Gastroesophageal sphincter (tissue), 3 donors: ENCODE results near the gene FUT2.

ENCODE experiments used
- EP300 ChIP-seq: sonication (generic); formaldehyde crosslinking; IDR thresholded peaks from one replicate; pipeline ENCODE4 v1.6.1; 2017; ENCODE audit warnings: antibody characterized with exemption, mild to moderate bottlenecking
- POLR2A ChIP-seq, 2 donors: fragments of 450-650 bp; IDR thresholded peaks; one replicate each; pipeline ENCODE4 v1.6.1; 2017; ENCODE audit warnings: antibody characterized with exemption in 2 of 2, mild to moderate bottlenecking in 2 of 2, moderate library complexity in 1 of 2
- POLR2AphosphoS5 ChIP-seq: sonication (generic); formaldehyde crosslinking; IDR thresholded peaks from one replicate; pipeline ENCODE4 v1.6.1; 2017; ENCODE audit warnings: antibody characterized with exemption
- TF ChIP-seq, protein P1 (sequence below), 4 experiments: fragments of 200-600 bp in 2 of 4; fragments of 450-650 bp in 2 of 4; sonication (generic) in 1 of 4; IDR thresholded peaks; one replicate each; pipeline ENCODE4 v1.5.1; 2017 to 2019; ENCODE audit warnings: antibody characterized with exemption in 4 of 4, mild to moderate bottlenecking in 2 of 4, moderate library complexity in 2 of 4

DNA sequence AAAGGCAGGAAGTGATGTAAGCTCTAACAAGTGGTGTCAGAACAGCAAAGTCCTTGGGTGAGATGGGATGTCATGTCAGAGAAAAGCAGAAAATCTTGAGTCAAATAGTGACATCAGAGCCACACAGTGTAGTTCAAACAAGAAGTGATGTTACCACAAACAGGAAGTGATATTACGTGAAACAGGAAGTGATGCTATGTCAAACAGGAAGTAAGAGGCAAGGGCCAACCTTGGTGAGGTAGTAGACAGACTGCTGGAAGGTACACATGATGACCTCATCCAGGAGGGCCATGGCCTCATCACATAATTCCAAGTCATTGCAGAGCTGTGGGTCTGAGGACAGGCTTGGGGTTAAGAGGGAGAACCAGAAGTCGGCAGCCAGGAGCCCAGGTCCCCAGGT is 30.8 kb downstream of the FUT2 start:
- TF ChIP-seq, protein P1, sequence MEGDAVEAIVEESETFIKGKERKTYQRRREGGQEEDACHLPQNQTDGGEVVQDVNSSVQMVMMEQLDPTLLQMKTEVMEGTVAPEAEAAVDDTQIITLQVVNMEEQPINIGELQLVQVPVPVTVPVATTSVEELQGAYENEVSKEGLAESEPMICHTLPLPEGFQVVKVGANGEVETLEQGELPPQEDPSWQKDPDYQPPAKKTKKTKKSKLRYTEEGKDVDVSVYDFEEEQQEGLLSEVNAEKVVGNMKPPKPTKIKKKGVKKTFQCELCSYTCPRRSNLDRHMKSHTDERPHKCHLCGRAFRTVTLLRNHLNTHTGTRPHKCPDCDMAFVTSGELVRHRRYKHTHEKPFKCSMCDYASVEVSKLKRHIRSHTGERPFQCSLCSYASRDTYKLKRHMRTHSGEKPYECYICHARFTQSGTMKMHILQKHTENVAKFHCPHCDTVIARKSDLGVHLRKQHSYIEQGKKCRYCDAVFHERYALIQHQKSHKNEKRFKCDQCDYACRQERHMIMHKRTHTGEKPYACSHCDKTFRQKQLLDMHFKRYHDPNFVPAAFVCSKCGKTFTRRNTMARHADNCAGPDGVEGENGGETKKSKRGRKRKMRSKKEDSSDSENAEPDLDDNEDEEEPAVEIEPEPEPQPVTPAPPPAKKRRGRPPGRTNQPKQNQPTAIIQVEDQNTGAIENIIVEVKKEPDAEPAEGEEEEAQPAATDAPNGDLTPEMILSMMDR (IDR thresholded peaks at IDR 0.05), result no peak
- TF ChIP-seq POLR2A (IDR thresholded peaks at IDR 0.05) (no peak), EP300 (no peak), POLR2AphosphoS5 (no peak)
